Measurements from ENCODE around the gene TMTC4. TPM values are rescaled to one million over a fixed set of nuclear protein-coding genes. Genes with fewer than 3 reads are reported as not detected.

TMTC4 gene
- total RNA-seq, 3 donors from 2014 or later (not counting 1 experiment from before 2014, with no cell fraction given): 16.2 to 24.9 (median 17.3) TPM

DNA sequence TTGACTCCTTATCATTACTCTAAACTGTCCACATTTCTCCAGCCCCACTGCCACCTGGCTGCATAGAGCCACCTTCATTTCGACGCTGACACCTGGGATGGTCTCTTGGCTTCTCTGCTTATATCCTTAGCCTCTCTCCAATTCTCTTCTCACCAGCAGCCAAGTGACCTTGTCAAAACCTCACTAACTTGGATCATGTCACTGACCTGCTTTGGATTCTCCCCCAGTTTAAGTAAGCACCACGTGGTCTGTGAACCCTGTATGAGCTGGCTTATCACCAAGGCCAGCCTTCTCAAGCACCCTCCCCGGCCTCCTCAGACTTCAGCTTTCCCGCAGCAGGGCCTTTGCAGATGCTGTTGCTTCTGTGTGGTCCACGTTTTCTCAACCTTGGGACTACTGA lies 73.7 kb downstream of the TMTC4 start:
- H3K27me3 ChIP-seq (ENCODE audit: control insufficient read depth, insufficient read depth, low read length): no peaks in the 10 kb centered on the region
- Mint-ChIP-seq H3K36me3 (peaks cover 30% of the 10 kb centered on the region), H3K4me3 (no peak overlapping the region), H3K4me1 (peaks cover 0 to 11% of the 10 kb centered on the region in 2 donors), H3K27me3 (ENCODE audit: low read depth in 2 of 2) (peaks cover 0 to 4% of the 10 kb centered on the region in 2 donors), H3K27ac (no peak overlapping the region), H3K9me3 (no peaks in the 10 kb centered on the region)
- no peaks in the 10 kb centered on the region for H3K9me3 ChIP-seq (ENCODE audit: control insufficient read depth, insufficient read depth, low read length)
- 76% methylated on average over 5 of the region's 6 CpGs for WGBS (ENCODE audit: insufficient coverage)
- H3K27ac ChIP-seq (ENCODE audit: low read length): no peak overlapping the region
- no peak for ATAC-seq
- TF ChIP-seq, protein P1, sequence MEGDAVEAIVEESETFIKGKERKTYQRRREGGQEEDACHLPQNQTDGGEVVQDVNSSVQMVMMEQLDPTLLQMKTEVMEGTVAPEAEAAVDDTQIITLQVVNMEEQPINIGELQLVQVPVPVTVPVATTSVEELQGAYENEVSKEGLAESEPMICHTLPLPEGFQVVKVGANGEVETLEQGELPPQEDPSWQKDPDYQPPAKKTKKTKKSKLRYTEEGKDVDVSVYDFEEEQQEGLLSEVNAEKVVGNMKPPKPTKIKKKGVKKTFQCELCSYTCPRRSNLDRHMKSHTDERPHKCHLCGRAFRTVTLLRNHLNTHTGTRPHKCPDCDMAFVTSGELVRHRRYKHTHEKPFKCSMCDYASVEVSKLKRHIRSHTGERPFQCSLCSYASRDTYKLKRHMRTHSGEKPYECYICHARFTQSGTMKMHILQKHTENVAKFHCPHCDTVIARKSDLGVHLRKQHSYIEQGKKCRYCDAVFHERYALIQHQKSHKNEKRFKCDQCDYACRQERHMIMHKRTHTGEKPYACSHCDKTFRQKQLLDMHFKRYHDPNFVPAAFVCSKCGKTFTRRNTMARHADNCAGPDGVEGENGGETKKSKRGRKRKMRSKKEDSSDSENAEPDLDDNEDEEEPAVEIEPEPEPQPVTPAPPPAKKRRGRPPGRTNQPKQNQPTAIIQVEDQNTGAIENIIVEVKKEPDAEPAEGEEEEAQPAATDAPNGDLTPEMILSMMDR (IDR thresholded peaks at IDR 0.05): no peak
- no peak overlapping the region for H3K4me3 ChIP-seq (ENCODE audit: low read length)
- intact Hi-C loops (cut with micrococcal nuclease): no loop called here
- no peak for DNase-seq
- H3K4me1 ChIP-seq (ENCODE audit: control insufficient read depth, insufficient read depth, low read length): no peaks in the 10 kb centered on the region
- no peaks in the 10 kb centered on the region for H3K36me3 ChIP-seq (ENCODE audit: control insufficient read depth, insufficient read depth, low read length)

DNA sequence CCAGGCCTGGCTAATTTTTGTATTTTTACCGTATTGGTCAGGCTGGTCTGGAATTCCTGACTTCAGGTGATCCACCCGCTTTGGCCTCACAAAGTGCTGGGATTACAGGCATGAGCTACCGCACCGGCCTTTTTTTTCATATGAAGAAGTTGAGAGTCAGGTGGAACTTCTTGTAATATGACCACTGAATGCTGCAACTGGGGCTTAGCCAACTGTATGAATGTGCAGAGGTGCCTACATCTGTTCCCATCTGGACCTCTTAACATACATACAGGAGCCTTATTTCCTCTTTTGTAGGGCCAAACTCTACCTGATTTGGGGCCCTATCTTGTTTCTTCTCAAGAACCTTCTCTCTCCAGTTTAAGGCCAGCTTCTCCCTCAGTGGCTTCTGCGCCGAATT lies 74.1 kb downstream of the TMTC4 start:
- no peaks in the 10 kb centered on the region for H3K4me1 ChIP-seq (ENCODE audit: control insufficient read depth, insufficient read depth, low read length)
- intact Hi-C loops (cut with micrococcal nuclease): no loop called here
- no peak for ATAC-seq
- no peak overlapping the region for H3K4me3 ChIP-seq (ENCODE audit: low read length)
- Mint-ChIP-seq H3K4me3 (no peak overlapping the region), H3K36me3 (peaks cover 26% of the 10 kb centered on the region), H3K27ac (no peak overlapping the region), H3K9me3 (no peaks in the 10 kb centered on the region), H3K4me1 (peaks cover 0 to 11% of the 10 kb centered on the region in 2 donors), H3K27me3 (ENCODE audit: low read depth in 2 of 2) (peaks cover 0 to 4% of the 10 kb centered on the region in 2 donors)
- H3K27me3 ChIP-seq (ENCODE audit: control insufficient read depth, insufficient read depth, low read length): no peaks in the 10 kb centered on the region
- no peak overlapping the region for H3K27ac ChIP-seq (ENCODE audit: low read length)
- TF ChIP-seq, protein P1 (IDR thresholded peaks at IDR 0.05): no peak
- no peaks in the 10 kb centered on the region for H3K36me3 ChIP-seq (ENCODE audit: control insufficient read depth, insufficient read depth, low read length)
- over 99% methylated on average over 6 of the region's 6 CpGs for WGBS (ENCODE audit: insufficient coverage)
- no peak for DNase-seq
- H3K9me3 ChIP-seq (ENCODE audit: control insufficient read depth, insufficient read depth, low read length): no peaks in the 10 kb centered on the region

DNA sequence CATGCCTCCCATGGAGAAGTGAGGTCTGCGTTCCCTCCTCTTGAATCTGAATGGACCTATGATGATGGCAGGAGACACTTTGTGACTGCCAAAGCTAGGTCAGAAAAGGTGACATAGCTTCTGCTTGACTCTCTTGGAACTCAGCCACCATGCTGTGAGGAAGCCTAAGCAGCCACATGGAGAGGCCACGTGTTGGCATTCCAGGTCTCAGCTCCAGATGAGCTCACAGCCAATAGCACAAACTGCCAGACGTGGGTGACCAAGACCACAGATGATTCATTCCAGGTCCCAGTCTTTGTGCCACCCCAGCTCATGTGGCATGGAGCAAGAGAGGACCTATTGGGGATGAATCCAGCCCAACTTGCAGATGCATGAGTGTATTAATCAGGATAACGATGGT lies 77.3 kb downstream of the TMTC4 start:
- WGBS (ENCODE audit: insufficient coverage): 89% methylated on average over 4 of the region's 4 CpGs
- Histone ChIP-seq H3K9me3 (ENCODE audit: control insufficient read depth, insufficient read depth, low read length) (no peaks in the 10 kb centered on the region), H3K4me1 (ENCODE audit: control insufficient read depth, insufficient read depth, low read length) (no peaks in the 10 kb centered on the region), H3K27me3 (ENCODE audit: control insufficient read depth, insufficient read depth, low read length) (no peaks in the 10 kb centered on the region), H3K4me3 (ENCODE audit: low read length) (no peak overlapping the region), H3K27ac (ENCODE audit: low read length) (no peak overlapping the region), H3K36me3 (ENCODE audit: control insufficient read depth, insufficient read depth, low read length) (no peaks in the 10 kb centered on the region)
- no peak overlapping the region for H3K27ac Mint-ChIP-seq
- peaks cover under 1% of the 10 kb centered on the region for H3K36me3 Mint-ChIP-seq
- H3K4me1 Mint-ChIP-seq: peaks cover 0 to 11% of the 10 kb centered on the region in 2 donors
- H3K27me3 Mint-ChIP-seq (ENCODE audit: low read depth in 2 of 2): peaks cover 0 to 4% of the 10 kb centered on the region in 2 donors
- TF ChIP-seq, protein P1 (IDR thresholded peaks at IDR 0.05): no peak
- DNase-seq: no peak
- no peak for ATAC-seq
- no peak overlapping the region for H3K4me3 Mint-ChIP-seq
- intact Hi-C loops (cut with micrococcal nuclease): no loop called here
- no peaks in the 10 kb centered on the region for H3K9me3 Mint-ChIP-seq

DNA sequence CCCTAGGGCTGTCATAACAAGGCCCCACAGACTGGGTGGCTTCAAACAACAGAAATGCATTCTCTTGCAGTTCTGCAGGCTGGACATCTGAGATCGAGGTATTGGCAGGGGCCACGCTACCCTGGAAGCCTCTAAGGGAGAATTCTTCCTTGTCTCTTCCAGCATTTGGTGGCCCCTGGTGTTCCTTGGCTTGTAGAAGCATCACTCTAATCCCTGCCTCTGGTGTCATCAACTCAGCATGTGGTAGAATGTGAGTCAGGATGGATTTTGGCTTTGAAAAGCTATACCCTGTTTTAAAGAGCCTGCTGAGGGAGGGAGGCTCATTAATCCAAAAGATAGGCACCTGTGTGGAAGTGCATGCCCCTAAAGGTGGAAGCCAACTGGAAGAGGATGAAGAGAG lies 78.1 kb downstream of the TMTC4 start:
- Mint-ChIP-seq H3K9me3 (no peaks in the 10 kb centered on the region), H3K4me3 (no peak overlapping the region), H3K4me1 (peaks cover 0 to 10% of the 10 kb centered on the region in 2 donors), H3K27me3 (ENCODE audit: low read depth in 2 of 2) (peaks cover 0 to 4% of the 10 kb centered on the region in 2 donors), H3K27ac (no peak overlapping the region), H3K36me3 (no peaks in the 10 kb centered on the region)
- no peaks in the 10 kb centered on the region for H3K36me3 ChIP-seq (ENCODE audit: control insufficient read depth, insufficient read depth, low read length)
- H3K27ac ChIP-seq (ENCODE audit: low read length): no peak overlapping the region
- 97% methylated on average over 2 of the region's 2 CpGs for WGBS (ENCODE audit: insufficient coverage)
- intact Hi-C loops (cut with micrococcal nuclease): no loop called here
- H3K9me3 ChIP-seq (ENCODE audit: control insufficient read depth, insufficient read depth, low read length): no peaks in the 10 kb centered on the region
- no peak overlapping the region for H3K4me3 ChIP-seq (ENCODE audit: low read length)
- no peaks in the 10 kb centered on the region for H3K27me3 ChIP-seq (ENCODE audit: control insufficient read depth, insufficient read depth, low read length)
- no peaks in the 10 kb centered on the region for H3K4me1 ChIP-seq (ENCODE audit: control insufficient read depth, insufficient read depth, low read length)
- ATAC-seq (no peak), DNase-seq (no peak)
- TF ChIP-seq, protein P1 (IDR thresholded peaks at IDR 0.05): no peak

Measured in natural killer cell (primary cell).